ENCODE measurements around the gene GRIN2B.

Gene GRIN2B

DNA sequence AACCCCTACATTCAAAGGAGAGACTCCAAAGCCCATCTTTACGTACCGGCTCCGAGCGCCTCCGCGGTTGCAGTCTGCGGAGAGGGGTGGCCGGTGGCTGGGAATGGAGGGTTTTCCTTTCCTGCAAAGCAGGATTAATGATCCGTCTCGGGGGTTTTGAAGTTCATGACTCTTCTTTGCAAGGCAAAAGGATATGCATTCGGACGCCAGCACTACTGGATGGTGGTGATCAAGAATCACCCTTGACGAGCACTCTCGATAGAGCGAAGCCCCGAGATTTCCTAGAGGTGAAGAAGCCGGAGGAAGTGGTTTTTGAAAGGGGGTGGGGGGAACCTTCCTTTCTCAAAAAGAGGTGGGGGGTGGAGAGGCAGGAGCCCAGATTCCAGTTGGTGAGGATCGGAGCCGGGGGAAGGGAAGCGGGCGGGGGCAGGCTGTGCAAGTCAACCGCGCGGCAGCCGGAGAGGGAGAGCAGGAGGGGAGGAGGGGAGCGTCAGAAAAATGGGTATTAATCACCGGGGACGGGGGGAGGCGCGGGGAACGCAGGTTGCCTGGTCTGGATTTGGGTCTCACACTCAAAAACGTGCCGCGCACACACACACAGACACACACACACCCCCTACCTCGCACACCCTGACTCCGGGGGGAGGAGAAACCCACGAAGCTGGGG is at the start of gene GRIN2B:
TSS of gene GRIN2B (minus strand) at position 307 of the 667 bp plus-strand sequence. CDS start 115,394 bp downstream, outside the sequence.
- peak; percentile 13 for DNase-seq (ENCODE audit: low spot score)

GRCh38 chr12:14026537-14026936 is 45.1 kb upstream of the GRIN2B start:
- no peak for DNase-seq (ENCODE audit: low spot score)

- DNase-seq (ENCODE audit: low spot score): no peak
Observed at GRCh38 chr12:14024591-14024990, 43.2 kb upstream of the GRIN2B start.

DNA sequence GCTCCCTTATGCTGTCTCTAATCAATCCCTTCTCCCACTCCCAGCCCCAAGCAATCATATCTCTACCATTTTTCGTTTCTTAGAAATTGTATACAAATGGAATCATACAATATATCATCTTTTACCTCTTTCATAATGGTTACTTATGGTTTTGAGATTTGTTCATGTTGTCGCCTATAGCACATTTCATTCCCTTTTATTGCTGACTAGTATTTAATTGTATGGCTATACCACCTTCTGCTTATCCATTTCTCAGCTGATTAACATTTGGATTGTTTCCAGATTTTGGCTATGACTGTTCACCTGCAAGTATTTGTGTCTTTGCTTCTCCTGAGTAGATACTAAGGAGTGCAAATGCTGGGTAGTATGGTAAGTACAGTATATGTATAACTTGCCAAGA is 36.7 kb upstream of the GRIN2B start:
- DNase-seq (ENCODE audit: low spot score): no peak

DNA sequence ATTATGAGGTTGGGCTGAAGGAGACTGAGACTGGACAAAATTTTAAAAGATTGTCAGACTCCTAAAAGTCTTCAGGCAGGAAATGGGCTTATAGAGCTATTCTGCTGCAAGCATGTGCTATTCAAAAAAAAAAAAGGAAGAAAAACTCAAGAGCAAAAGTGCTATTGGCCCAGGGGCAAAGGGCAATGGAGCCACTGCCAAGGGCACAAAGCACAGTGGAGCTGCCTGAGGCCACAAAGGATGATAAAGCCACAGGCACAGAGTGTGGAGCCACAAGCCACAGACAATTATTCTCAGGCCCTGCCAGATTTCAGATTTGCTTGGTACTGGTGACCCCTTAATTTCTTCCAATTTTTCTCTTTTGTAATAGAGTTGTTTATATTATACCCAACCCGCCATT is 29.6 kb upstream of the GRIN2B start:
- no peak for DNase-seq (ENCODE audit: low spot score)

DNA sequence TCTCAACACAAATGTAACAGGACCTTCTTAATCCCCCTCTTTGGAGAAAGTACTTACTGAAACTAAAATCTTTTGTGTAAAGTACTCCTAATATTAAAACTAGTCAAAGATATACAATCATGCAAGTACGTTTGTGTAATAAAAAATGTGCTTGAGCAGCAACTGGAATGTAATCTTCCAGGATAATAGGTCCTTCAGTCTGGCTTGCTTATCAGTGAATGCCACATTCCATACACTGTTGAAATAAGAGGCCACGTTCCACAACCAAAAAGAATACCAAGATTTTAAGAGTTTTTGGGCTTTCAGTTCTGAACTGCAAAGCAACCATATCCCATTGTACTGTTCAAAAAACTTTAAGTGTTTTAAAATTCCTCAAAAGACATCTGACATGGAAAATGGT is 26.2 kb upstream of the GRIN2B start:
- no peak for DNase-seq (ENCODE audit: low spot score)

- no peak for DNase-seq (ENCODE audit: low spot score)
Observed at GRCh38 chr12:13992585-13992984, 11.2 kb upstream of the GRIN2B start.

DNA sequence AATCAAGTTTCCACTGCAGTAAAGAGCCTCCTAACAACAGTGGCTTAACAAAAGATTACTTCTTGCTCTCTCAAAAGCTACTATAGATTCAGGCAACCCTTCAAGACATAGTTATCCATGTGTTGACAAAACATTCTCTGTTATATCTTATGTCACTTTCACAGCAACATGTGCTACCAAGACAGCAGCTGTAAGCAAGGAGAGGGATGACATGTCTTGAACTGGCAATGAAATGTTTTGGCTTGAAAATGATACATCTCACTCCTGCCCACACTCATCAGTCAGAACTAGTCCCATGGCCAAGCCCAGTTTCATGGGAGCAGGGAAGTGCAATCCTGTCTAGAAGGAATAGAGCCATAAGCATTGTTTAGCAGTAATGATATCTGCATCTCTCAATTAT is 10.7 kb upstream of the GRIN2B start:
- no peak for DNase-seq (ENCODE audit: low spot score)

DNA sequence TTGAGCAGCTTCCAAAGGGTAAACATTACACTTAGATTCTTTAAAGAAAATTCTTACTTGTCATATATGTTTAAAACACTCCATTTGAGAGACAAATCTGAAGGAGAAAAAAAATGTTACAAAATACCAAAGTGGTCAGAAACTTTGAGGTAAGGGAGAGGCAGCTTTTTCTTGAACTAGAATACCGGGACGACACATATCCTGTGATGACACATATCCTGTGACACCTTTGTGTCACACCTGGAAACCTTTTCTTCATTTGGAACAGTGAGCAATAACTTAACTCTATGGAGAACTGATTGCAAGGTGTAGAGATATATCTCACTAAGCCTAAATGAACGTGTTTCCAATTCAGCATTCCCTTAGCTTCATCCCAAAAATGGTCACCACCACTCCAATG is 4.6 kb upstream of the GRIN2B start:
- DNase-seq (ENCODE audit: low spot score): no peak

DNA sequence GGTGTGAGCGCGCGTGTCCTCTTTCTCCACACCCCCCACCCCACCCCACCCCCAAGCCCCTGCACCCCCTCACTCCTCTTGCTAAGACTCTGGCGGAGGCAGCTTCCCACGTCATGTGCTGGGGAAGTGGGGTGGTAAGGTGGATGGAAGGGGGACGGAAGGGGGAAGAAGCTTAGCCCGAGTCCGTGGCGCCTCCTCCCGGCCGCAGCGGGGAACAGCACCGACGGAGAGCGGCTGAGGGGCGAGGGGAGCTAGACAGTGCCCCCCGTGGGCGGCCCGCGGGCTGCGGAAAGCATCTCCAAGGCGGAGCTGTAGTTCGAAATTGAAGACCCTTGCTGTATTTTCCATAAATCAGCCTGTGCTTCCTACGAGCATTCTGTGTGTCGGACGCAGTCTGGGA is 588 bp upstream of the GRIN2B start:
- no peak for DNase-seq (ENCODE audit: low spot score)

DNA sequence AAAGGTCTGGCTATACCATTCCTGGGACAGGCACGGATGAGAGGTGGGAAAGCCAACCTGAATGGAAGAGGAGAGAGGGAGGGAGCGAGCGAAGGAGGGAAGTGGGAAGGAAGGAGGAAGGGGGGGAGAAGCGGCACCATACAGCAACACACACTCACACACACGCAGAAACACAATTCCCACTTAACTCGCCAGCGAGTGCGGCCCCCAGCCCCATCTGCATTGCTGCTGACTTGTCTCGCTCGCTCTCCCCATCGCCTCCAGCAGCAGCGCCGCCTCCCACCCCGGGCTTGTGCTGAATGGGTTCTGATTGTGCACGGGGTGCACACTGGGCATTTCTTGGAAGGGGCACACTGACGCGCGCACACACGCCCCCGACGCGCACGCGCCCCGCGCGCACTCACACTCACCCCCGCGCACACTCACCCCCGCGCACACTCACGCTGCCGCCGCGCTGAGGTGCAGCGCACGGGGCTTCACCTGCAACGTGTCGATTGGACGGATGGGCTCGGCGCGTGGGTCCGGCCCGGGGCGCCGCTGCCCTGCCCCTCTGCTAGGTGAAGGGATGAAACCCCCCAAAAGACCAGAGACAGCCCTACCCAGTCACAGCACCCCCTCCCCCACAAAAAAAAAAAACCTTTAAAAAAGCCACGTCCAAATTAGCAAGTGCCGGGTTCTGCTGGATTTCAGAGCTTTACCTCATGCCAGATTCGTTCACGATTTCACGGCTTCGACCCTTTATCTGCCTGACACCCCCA is 685 bp downstream of the GRIN2B start:
- no peak for DNase-seq (ENCODE audit: low spot score)

GRCh38 chr12:13979772-13980378 is 1.5 kb downstream of the GRIN2B start:
- DNase-seq (ENCODE audit: low spot score): no peak

GRCh38 chr12:13978876-13979275 is 2.5 kb downstream of the GRIN2B start:
- no peak for DNase-seq (ENCODE audit: low spot score)

GRCh38 chr12:13976880-13977279 is 4.5 kb downstream of the GRIN2B start:
- no peak for DNase-seq (ENCODE audit: low spot score)

- DNase-seq (ENCODE audit: low spot score): no peak
Observed at GRCh38 chr12:13976028-13976584, 5.3 kb downstream of the GRIN2B start.

DNA sequence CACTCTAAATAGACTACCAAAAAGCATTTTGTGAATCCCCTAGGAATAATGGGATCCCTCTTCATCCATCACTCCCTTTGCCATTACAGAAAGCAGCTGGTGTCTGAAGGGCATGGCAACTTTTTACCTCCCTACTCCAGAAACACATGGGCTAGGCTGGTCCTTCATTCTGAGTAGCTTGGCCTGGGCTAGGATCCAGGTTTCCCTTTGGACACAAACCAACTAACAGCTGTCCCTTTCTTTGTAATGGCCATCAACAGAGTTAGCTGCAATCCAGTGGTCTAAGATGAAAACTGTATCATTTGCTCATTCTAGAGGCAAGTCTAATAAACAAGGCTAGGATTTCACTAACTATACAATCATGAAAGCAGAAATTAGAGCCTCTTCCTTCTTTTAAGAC is 7.4 kb downstream of the GRIN2B start:
- DNase-seq (ENCODE audit: low spot score): no peak

DNA sequence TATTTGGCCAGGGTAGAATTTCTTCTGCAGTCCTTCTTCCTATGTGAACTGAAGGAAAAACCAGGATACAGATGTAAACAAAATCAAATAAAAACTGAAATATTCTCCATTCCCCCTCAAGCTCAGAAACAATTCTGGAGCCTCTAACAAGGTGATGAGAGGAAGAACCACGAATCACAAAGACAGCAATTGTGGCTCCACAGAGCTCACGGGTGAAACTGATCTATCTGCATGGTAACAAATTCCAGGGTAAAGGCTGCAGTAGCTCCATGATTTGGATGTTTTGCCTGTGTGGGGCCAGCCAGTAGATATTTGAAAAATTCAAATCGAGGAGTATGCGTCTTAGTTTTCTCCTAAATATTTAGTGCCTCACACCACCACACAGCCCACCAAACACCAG is 10.6 kb downstream of the GRIN2B start:
- DNase-seq (ENCODE audit: low spot score): no peak

DNA sequence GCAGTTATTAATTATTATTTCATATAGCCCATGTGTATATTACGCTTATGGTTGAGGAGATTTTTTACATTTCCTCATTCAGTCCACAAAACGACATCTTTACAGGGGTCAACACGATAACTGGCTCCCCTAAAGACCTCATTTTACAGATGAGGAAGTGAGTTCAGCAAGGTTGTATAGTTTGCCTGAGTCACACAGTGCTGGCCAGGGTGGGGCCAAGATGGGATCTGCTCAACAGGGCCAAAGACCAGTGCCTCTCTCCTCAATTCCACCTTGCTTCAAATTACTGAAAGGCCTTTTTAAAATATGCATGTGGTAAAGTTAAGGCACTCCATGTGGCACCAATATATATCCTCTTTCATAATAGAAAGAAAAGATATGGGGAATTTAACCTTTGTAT is 13.1 kb downstream of the GRIN2B start:
- DNase-seq (ENCODE audit: low spot score): no peak

- DNase-seq (ENCODE audit: low spot score): no peak
Observed at GRCh38 chr12:13964666-13965065, 16.7 kb downstream of the GRIN2B start.

GRCh38 chr12:13962699-13963098 is 18.7 kb downstream of the GRIN2B start:
- DNase-seq (ENCODE audit: low spot score): no peak

DNA sequence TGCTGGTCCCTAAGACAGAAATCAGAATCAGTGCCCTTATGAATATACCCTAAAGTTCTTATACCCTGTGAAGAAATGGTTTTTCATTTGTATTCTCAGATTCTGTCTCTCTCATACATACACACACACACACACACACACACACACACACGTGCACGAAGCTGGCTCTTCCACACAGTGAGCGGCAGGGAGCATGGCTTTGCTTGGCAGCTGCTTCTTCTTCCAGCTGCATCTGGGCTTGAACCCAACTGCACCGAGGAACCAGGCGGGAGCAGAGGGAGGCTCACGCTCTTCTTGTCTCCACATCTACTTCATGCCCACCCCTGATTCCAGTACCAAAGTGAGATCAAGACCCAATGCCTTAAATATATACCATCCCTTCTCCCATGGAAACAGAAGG is 19.4 kb downstream of the GRIN2B start:
- no peak for DNase-seq (ENCODE audit: low spot score)

DNA sequence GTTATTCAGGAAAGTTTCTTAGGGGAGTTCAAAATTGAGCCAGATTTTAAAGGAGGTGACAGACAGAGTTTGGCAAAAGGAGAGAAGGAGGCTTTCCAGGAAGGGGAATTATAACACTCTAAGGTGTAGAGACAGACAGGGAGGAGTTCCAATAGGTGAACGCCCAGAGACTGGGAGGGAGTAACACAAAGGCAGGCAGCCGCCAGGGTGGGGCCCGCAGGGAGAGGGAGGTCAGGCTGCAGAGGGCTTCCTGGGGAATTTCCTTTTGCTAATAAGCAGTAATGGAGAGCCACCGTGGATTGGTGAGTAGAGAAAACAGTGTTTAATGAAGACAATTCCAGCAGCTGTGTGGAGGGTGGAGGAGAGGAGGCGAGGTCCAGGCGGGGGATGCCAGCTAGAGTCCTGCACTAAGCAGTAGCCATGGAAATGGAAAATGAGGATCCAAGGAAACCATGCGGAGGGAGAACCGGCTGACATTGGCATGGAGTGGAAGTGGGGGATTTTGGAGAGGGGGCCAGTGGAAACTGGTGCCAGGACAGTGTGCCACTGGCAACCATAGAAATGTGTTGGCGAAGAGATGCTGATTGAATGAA is 22.2 kb downstream of the GRIN2B start:
- no peak for DNase-seq (ENCODE audit: low spot score)

GRCh38 chr12:13957576-13957975 is 23.8 kb downstream of the GRIN2B start:
- no peak for DNase-seq (ENCODE audit: low spot score)

All from GM03348 (cell line).